Sigmoid colon (tissue), 4 donors: Measurements from ENCODE around the gene PWWP2A.

Experiments
- POLR2A ChIP-seq, 2 donors: fragments of 450-650 bp; IDR thresholded peaks; one replicate each; pipeline ENCODE4 v1.6.1; 2016; ENCODE audit warnings: antibody characterized with exemption in 2 of 2, mild to moderate bottlenecking in 2 of 2, moderate library complexity in 2 of 2
- POLR2AphosphoS5 ChIP-seq, 4 donors: sonication (generic); formaldehyde crosslinking; IDR thresholded peaks; one replicate each; pipeline ENCODE4 v1.6.1; 2017; ENCODE audit warnings: antibody characterized with exemption in 4 of 4
- TF ChIP-seq, protein P1 (sequence below), 4 experiments: fragments of 450-650 bp in 3 of 4; fragments of 200-600 bp in 1 of 4; IDR thresholded peaks; one replicate each; pipeline ENCODE4 v1.5.1; 2016 to 2019; ENCODE audit warnings: antibody characterized with exemption in 4 of 4, mild to moderate bottlenecking in 3 of 4, moderate library complexity in 2 of 4

DNA sequence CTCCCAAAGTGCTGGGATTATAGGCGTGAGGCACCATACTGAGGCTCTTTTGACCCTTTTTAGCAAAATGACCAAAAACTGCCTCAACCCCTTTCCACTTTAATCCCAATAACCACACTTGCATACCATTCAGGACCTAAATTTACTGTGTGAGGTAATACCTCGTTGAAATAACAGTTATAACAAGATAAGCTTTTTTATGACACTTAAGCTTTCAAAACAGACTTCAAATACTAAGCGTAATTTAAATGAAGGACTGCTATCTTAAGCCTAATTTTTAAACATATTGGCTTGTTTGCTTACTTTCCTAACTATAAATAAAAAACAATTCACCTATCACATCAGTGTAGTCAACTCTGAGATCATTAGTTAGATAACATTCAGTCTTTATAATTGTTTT, 37.8 kb downstream of the PWWP2A start:
- TF ChIP-seq, protein P1, sequence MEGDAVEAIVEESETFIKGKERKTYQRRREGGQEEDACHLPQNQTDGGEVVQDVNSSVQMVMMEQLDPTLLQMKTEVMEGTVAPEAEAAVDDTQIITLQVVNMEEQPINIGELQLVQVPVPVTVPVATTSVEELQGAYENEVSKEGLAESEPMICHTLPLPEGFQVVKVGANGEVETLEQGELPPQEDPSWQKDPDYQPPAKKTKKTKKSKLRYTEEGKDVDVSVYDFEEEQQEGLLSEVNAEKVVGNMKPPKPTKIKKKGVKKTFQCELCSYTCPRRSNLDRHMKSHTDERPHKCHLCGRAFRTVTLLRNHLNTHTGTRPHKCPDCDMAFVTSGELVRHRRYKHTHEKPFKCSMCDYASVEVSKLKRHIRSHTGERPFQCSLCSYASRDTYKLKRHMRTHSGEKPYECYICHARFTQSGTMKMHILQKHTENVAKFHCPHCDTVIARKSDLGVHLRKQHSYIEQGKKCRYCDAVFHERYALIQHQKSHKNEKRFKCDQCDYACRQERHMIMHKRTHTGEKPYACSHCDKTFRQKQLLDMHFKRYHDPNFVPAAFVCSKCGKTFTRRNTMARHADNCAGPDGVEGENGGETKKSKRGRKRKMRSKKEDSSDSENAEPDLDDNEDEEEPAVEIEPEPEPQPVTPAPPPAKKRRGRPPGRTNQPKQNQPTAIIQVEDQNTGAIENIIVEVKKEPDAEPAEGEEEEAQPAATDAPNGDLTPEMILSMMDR (IDR thresholded peaks at IDR 0.05): no peak
- no peak for TF ChIP-seq POLR2AphosphoS5 (IDR thresholded peaks at IDR 0.05)
- TF ChIP-seq POLR2A (IDR thresholded peaks at IDR 0.05): no peak
